ENCODE measurements around the gene SAMHD1.

The SAMHD1 gene

DNA sequence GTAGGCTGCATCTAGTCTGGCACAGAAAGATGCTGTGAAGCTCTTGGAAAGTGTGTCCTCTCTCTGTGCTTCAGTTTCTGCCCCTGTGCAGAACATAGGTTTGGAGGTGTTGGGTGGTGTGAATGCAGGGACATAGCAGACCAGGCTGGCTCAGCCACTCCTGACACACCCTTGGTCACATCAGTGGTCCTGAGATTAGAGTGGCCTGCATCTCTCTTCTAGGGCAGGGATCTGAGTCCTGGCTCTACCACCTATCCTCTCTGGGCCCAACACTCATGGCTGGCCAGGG lies 85.7 kb downstream of the SAMHD1 start:
- Histone ChIP-seq H3K4me2 (peak overlapping the region in 10 of 11 experiments; percentile 26 to 79 (median 63); a peak in 11 of 22 replicates), H3K9ac (no peak overlapping the region; a peak in 1 of 22 replicates), H3K9me3 (replicated peaks in 1 of 11) (no peaks in the 10 kb centered on the region), H3K36me3 (peaks cover 0 to 4% (median 0%) of the 10 kb centered on the region in 11 experiments; a peak in 2 of 22 replicates), H4K20me1 (peaks cover 10 to 21% (median 18%) of the 10 kb centered on the region in 11 experiments; a peak in 19 of 22 replicates), H3K27me3 (no peaks in the 10 kb centered on the region), H3K4me3 (no peak overlapping the region), H3K27ac (peak overlapping the region in 3 of 11 experiments; percentile 47 to 55 (median 55); a peak in 2 of 22 replicates), H3K4me1 (peaks cover 29 to 54% (median 48%) of the 10 kb centered on the region in 10 experiments)
- no peak for TF ChIP-seq Cebpa-rat (IDR thresholded peaks at IDR 0.05)

DNA sequence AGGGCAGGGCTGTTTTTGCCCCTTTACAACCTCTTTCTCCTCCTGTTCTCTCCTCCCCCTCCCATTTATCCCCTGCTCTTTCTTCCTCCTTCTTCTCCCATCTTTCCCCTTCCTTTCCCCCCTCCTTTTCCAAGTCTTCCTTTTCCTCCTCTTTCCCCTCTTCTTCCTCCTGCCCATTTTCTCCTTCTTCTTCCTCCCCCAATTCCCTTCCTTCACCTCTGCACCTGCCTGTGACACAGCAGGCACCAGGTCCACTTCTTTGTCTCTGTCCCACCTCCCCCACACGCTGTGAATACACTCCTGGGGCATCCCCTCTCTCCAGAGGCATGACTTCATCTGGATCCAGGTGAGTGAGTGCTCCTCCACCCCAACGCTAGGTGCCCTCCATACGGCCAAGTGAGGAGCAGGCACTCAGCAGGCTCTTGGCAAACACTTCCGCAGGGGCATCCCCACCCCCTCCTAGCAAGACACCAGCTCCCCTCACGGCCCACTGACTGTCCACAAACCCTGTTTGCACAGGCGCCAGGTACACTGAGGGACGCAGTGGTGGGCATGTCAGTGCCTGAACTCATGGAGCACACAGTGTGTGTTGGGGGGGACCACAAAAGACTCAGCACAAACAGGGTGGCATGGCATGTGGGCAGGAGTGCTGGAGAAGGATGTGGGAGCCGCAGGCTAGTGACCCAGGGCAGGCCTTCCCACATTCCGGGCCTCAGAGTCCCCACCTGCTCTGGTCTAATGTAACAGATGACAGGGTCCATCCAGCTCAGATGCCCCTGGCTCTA lies 86.2 kb downstream of the SAMHD1 start:
- no peak for TF ChIP-seq Cebpa-rat (IDR thresholded peaks at IDR 0.05)
- Histone ChIP-seq H3K4me3 (no peak overlapping the region), H3K9me3 (replicated peaks in 1 of 11) (no peaks in the 10 kb centered on the region), H3K4me1 (peaks cover 34 to 59% (median 53%) of the 10 kb centered on the region in 10 experiments), H4K20me1 (peaks cover 16 to 27% (median 23%) of the 10 kb centered on the region in 11 experiments; a peak in 19 of 22 replicates), H3K9ac (0 out of 22 replicates have a peak overlapping the region, but pooled peaks of 1 of the 11 experiments have one; percentile 99), H3K27ac (peak overlapping the region in 1 of 11 experiments; percentile 47; a peak in 1 of 22 replicates), H3K4me2 (peak overlapping the region in 7 of 11 experiments; percentile 26 to 96 (median 73); a peak in 10 of 22 replicates), H3K36me3 (peaks cover 0 to 9% (median 0%) of the 10 kb centered on the region in 11 experiments; a peak in 3 of 22 replicates), H3K27me3 (no peaks in the 10 kb centered on the region)

DNA sequence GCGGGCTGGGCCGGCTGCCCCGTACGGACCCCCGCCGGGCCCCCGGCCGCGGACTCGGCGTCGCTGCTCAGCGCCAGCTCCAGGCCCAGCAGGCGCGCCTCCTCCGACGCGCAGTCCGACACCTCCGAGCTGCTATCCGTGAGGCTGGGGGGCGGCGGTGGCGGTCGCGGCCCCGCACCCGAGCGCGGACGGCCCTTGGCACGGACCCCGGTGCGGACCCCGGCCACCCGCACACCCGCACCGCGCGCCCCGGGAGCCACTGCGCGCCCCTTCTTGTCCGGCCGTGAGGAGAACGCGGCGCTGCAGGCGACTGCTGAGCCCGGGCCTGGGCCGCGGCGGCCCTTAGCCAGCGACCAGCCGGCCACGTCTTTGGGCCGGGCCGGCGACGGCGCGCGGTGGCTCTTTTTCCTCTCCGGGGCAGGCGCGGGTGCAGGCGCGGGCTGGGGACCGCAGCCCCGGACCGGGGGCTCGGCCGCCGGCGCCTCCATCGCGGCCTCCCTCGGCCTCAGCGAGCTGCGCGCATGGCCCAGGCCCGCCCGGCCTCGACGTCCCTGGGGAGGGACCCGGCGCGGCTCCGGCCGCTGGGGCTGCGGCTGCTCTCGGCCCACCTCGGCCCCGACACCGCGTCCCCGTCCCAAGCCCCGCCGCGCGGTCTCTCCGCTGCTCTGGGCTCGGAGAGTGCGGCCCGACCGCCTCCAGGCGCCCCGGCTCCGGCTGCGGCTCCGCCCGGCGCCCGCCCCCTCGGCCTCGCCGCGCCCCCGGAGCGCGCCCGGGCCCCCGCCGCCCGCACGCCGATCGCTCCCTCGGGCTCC lies 88.4 kb downstream of the SAMHD1 start:
- peaks cover 0 to 14% (median 7%) of the 10 kb centered on the region in 11 experiments; a peak in 8 of 22 replicates for H3K36me3 ChIP-seq
- peak overlapping the region; percentile 70 to 97 (median 94) for H3K27ac ChIP-seq
- peak overlapping the region; percentile 88 to 99 (median 96) for H3K9ac ChIP-seq
- H3K4me2 ChIP-seq: peak overlapping the region; percentile 88 to 98 (median 95)
- peaks cover 37 to 48% (median 43%) of the 10 kb centered on the region in 11 experiments; a peak in 20 of 22 replicates for H4K20me1 ChIP-seq
- peaks cover 55 to 81% (median 75%) of the 10 kb centered on the region in 10 experiments for H3K4me1 ChIP-seq
- TF ChIP-seq Cebpa-rat (IDR thresholded peaks at IDR 0.05): no peak
- no peaks in the 10 kb centered on the region for H3K9me3 ChIP-seq (replicated peaks in 1 of 11)
- H3K4me3 ChIP-seq: peak overlapping the region; percentile 81 to 99 (median 92)
- no peaks in the 10 kb centered on the region for H3K27me3 ChIP-seq

DNA sequence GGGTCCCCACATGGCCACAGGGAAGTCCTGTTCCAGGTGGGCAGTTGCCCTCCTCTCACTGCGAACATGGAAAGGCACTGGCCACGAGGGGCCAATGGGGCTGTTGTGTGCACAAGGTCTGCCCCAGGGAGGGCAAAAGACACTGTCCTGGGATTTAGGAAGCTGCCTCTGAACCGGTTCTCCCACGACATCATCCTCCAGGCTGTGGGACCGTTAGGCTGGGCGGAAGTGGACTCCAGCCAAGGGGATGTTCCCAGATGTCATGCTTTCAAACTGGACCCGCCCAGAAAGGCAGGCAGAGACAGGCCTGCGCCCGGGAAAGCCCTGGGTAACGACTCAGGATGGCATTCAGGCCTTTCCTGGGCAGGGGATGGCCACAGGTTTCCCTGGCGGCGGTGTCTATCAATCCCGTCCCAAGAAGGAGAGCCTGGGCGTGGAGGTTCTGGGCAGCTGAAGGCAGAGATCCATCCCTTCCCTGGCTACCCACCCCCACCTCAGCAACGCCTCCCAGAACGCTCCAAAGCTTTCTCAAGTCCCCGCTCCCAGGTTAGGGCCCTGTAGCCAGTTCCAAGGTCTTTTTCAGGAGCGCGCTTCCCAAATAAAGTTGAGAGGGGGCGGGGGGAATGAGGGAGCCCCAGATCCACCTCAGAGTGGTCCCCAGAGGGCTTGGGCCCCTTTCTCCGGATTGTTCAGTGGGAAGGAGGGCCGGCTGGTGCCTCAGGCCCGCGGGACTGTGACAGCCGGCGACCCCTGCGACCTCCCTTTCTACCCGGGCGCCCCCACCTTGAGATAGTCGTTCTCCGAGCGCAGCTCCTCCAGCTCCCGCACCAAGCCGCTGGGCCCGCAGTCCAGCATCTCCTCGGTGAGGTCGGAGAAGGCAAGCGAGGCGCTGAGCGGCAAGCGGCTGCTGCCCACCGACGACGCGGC lies 89.4 kb downstream of the SAMHD1 start:
- peak overlapping the region; percentile 81 to 99 (median 92) for H3K4me3 ChIP-seq
- no peaks in the 10 kb centered on the region for H3K27me3 ChIP-seq
- H3K9ac ChIP-seq: peak overlapping the region; percentile 88 to 99 (median 96)
- H3K9me3 ChIP-seq (replicated peaks in 1 of 11): no peaks in the 10 kb centered on the region
- peaks cover 46 to 57% (median 52%) of the 10 kb centered on the region in 11 experiments; a peak in 20 of 22 replicates for H4K20me1 ChIP-seq
- peak overlapping the region; percentile 70 to 97 (median 94) for H3K27ac ChIP-seq
- no peak for TF ChIP-seq Cebpa-rat (IDR thresholded peaks at IDR 0.05)
- H3K36me3 ChIP-seq: peaks cover 0 to 21% (median 11%) of the 10 kb centered on the region in 11 experiments; a peak in 10 of 22 replicates
- peaks cover 60 to 85% (median 79%) of the 10 kb centered on the region in 10 experiments for H3K4me1 ChIP-seq
- peak overlapping the region; percentile 88 to 98 (median 95) for H3K4me2 ChIP-seq

DNA sequence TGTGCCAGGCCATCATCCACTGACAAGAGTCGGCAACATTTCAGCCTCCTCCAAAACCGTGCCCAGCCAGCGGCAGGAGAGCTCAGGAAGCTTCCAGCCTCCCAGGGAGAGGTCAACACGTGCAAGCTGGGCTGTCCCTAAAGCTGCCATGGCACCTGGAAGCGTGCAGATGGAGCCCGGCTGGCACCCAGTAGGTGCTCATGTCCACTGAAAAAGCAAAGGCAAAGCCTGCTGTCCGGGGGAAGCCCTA lies 90.0 kb downstream of the SAMHD1 start:
- TF ChIP-seq Cebpa-rat (IDR thresholded peaks at IDR 0.05): no peak
- H3K4me2 ChIP-seq: peak overlapping the region; percentile 88 to 98 (median 95)
- peaks cover 52 to 63% (median 58%) of the 10 kb centered on the region in 11 experiments; a peak in 20 of 22 replicates for H4K20me1 ChIP-seq
- peak overlapping the region; percentile 81 to 99 (median 92) for H3K4me3 ChIP-seq
- H3K4me1 ChIP-seq: peaks cover 60 to 85% (median 79%) of the 10 kb centered on the region in 10 experiments
- H3K9me3 ChIP-seq (replicated peaks in 1 of 11): no peaks in the 10 kb centered on the region
- H3K27ac ChIP-seq: peak overlapping the region in 10 of 11 experiments; percentile 25 to 97 (median 94); a peak in 18 of 22 replicates
- peak overlapping the region; percentile 88 to 99 (median 96) for H3K9ac ChIP-seq
- no peaks in the 10 kb centered on the region for H3K27me3 ChIP-seq
- H3K36me3 ChIP-seq: peaks cover 0 to 22% (median 12%) of the 10 kb centered on the region in 11 experiments; a peak in 10 of 22 replicates

DNA sequence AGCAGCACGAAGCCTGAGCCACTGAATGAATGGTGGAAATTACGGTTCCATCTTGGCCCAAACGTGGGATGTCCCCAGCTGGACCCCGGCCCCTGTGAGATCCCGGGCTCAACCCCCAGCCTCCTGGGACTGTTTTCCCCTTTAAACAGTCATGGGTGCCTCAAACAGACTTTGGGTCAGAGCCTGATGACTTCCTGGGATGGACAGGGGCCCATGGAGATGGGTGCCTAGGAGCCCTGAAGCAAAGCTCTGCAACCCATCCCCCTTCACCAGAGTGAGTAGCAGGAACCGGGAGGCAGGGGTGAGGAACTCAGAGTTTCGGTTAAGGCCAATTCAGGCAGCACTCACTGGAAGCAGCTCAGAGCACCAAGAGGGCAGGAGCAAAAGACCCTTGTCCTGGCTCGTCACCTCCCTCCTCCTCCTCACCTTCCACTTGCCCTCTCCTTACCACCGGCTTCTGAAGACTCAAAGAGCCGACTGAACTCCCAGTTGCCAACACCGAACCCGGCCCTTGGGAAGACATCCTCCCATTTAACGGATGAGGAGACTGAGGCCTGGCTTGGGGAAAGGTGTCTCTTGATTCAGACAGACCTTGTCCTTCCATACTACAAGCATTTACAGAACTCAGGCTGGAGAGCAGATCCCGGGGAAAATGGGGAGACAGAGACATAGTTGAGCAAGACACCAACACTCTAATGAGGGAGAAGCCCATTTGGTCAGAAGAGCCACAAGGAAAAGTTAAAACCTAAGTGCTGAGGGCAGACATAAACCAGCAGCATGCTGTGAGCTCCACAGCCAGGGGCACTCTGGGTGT lies 90.5 kb downstream of the SAMHD1 start:
- peak overlapping the region; percentile 88 to 99 (median 96) for H3K9ac ChIP-seq
- H4K20me1 ChIP-seq: peaks cover 57 to 68% (median 63%) of the 10 kb centered on the region in 11 experiments; a peak in 20 of 22 replicates
- peaks cover 60 to 85% (median 79%) of the 10 kb centered on the region in 10 experiments for H3K4me1 ChIP-seq
- H3K27me3 ChIP-seq: no peaks in the 10 kb centered on the region
- no peak for TF ChIP-seq Cebpa-rat (IDR thresholded peaks at IDR 0.05)
- H3K27ac ChIP-seq: peak overlapping the region in 10 of 11 experiments; percentile 25 to 97 (median 94); a peak in 19 of 22 replicates
- peak overlapping the region; percentile 81 to 99 (median 92) for H3K4me3 ChIP-seq
- H3K4me2 ChIP-seq: peak overlapping the region; percentile 88 to 98 (median 95)
- no peaks in the 10 kb centered on the region for H3K9me3 ChIP-seq (replicated peaks in 1 of 11)
- H3K36me3 ChIP-seq: peaks cover 0 to 22% (median 12%) of the 10 kb centered on the region in 11 experiments; a peak in 10 of 22 replicates

DNA sequence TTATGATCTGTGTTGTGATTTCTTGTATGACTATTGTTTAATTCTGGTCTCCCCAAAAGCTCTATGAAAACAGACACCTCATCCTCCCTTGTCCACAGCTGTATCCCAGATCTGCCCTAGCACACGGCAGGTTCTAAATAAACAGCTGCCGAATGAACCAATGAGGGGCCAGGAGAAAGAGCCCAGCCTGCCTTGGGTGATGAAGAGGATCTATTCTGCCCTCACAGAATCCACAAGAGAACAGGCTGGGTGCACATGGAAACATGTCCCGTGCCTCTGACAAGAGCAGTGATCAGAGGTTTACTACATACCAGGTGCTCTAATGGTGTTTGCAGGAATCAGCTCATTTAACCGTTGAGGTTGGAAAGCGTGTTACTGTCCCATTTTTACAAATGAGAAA lies 91.2 kb downstream of the SAMHD1 start:
- peak overlapping the region in 9 of 11 experiments; percentile 25 to 97 (median 94); a peak in 7 of 22 replicates for H3K27ac ChIP-seq
- H3K27me3 ChIP-seq: no peaks in the 10 kb centered on the region
- H4K20me1 ChIP-seq: peaks cover 63 to 75% (median 70%) of the 10 kb centered on the region in 11 experiments; a peak in 21 of 22 replicates
- H3K36me3 ChIP-seq: peaks cover 0 to 27% (median 12%) of the 10 kb centered on the region in 11 experiments; a peak in 12 of 22 replicates
- peak overlapping the region; percentile 88 to 98 (median 95) for H3K4me2 ChIP-seq
- peak overlapping the region in 10 of 11 experiments; percentile 88 to 99 (median 96); a peak in 17 of 22 replicates for H3K9ac ChIP-seq
- no peak for TF ChIP-seq Cebpa-rat (IDR thresholded peaks at IDR 0.05)
- peaks cover 65 to 85% (median 79%) of the 10 kb centered on the region in 10 experiments for H3K4me1 ChIP-seq
- H3K9me3 ChIP-seq (replicated peaks in 1 of 11): no peaks in the 10 kb centered on the region
- peak overlapping the region in 8 of 10 experiments; percentile 81 to 99 (median 93); a peak in 12 of 20 replicates for H3K4me3 ChIP-seq
